ENCODE data around the gene MIB1.
"Not testable (repeated sequence)": the region's sequence is repeated elsewhere in the genome, so short reads cannot be mapped to it uniquely, and the experiment has no call there.

The MIB1 gene

GRCh38 chr18:21743166-21743832, 2.7 kb downstream of the MIB1 start:
- no peak for DNase-seq (ENCODE audit: low read depth)

GRCh38 chr18:21745231-21745630, 4.6 kb downstream of the MIB1 start:
- DNase-seq (ENCODE audit: low read depth): no peak

GRCh38 chr18:21747268-21747667, 6.7 kb downstream of the MIB1 start:
- no peak for DNase-seq (ENCODE audit: low read depth)

- DNase-seq (ENCODE audit: low read depth): no peak
Measured at GRCh38 chr18:21747764-21748693, 7.4 kb downstream of the MIB1 start.

GRCh38 chr18:21757833-21758232, 17.2 kb downstream of the MIB1 start:
- DNase-seq (ENCODE audit: low read depth): no peak

- DNase-seq (ENCODE audit: low read depth): no peak
Measured at GRCh38 chr18:21759836-21760235, 19.2 kb downstream of the MIB1 start.

GRCh38 chr18:21760321-21760720, 19.7 kb downstream of the MIB1 start:
- no peak for DNase-seq (ENCODE audit: low read depth)

GRCh38 chr18:21761471-21762115, 21.0 kb downstream of the MIB1 start:
- no peak for DNase-seq (ENCODE audit: low read depth)

GRCh38 chr18:21762181-21762772, 21.7 kb downstream of the MIB1 start:
- DNase-seq (ENCODE audit: low read depth): no peak

- DNase-seq (ENCODE audit: low read depth): no peak
Measured at GRCh38 chr18:21763846-21764646, 23.5 kb downstream of the MIB1 start.

- peak; percentile 3 for DNase-seq (ENCODE audit: low read depth)
Measured at GRCh38 chr18:21769206-21769605, 28.6 kb downstream of the MIB1 start.

- DNase-seq (ENCODE audit: low read depth): no peak
Measured at GRCh38 chr18:21774722-21775121, 34.1 kb downstream of the MIB1 start.

- no peak for DNase-seq (ENCODE audit: low read depth)
Measured at GRCh38 chr18:21777814-21778213, 37.2 kb downstream of the MIB1 start.

- no peak for DNase-seq (ENCODE audit: low read depth)
Measured at GRCh38 chr18:21786526-21786925, 45.9 kb downstream of the MIB1 start.

- DNase-seq (ENCODE audit: low read depth): not testable (repeated sequence)
Measured at GRCh38 chr18:21796089-21796488, 55.5 kb downstream of the MIB1 start.

- DNase-seq (ENCODE audit: low read depth): no peak
Measured at GRCh38 chr18:21798126-21798525, 57.5 kb downstream of the MIB1 start.

- no peak for DNase-seq (ENCODE audit: low read depth)
Measured at GRCh38 chr18:21799721-21800120, 59.1 kb downstream of the MIB1 start.

GRCh38 chr18:21803495-21803894, 62.9 kb downstream of the MIB1 start:
- DNase-seq (ENCODE audit: low read depth): peak; percentile 11

- no peak for DNase-seq (ENCODE audit: low read depth)
Measured at GRCh38 chr18:21805771-21806366, 65.3 kb downstream of the MIB1 start.

GRCh38 chr18:21808185-21808584, 67.6 kb downstream of the MIB1 start:
- DNase-seq (ENCODE audit: low read depth): no peak

- no peak for DNase-seq (ENCODE audit: low read depth)
Measured at GRCh38 chr18:21809725-21810124, 69.1 kb downstream of the MIB1 start.
